ENCODE measurements around the gene PRKCG. TPM values are rescaled to one million over a fixed set of nuclear protein-coding genes. Genes with fewer than 3 reads are reported as not detected.

The PRKCG gene
- total and polyA plus RNA-seq, 9 donors, result 0.04 to 0.08 TPM; not detected in 7

GRCh38 chr19:53883741-53884140, 1.7 kb downstream of the PRKCG start:
- WGBS, 3 donors, result 7 to 13% (median 11%) methylated on average over 11 of the region's 11 CpGs
- Histone ChIP-seq H3K27ac (no peak overlapping the region), H3K4me1 (ENCODE audit: insufficient read depth) (peaks cover 6% of the 10 kb centered on the region), H3K36me3 (no peaks in the 10 kb centered on the region), H3K27me3 (no peaks in the 10 kb centered on the region), H3K4me3 (no peak overlapping the region), H3K9me3 (no peaks in the 10 kb centered on the region)
- TF ChIP-seq POLR2A (IDR thresholded peaks at IDR 0.05) (no peak), EP300 (IDR thresholded peaks at IDR 0.05) (no peak), CTCF (IDR thresholded peaks at IDR 0.05) (no peak)
- no peak for DNase-seq
- intact Hi-C loops (cut with DNase I), result no loop called here

- intact Hi-C loops (cut with DNase I), result no loop called here
- Histone ChIP-seq H3K9me3 (no peaks in the 10 kb centered on the region), H3K4me3 (no peak overlapping the region), H3K4me1 (ENCODE audit: insufficient read depth) (peaks cover 2% of the 10 kb centered on the region), H3K36me3 (no peaks in the 10 kb centered on the region), H3K27ac (no peak overlapping the region), H3K27me3 (no peaks in the 10 kb centered on the region)
- DNase-seq, result no peak
- no peak for TF ChIP-seq EP300 (IDR thresholded peaks at IDR 0.05)
- TF ChIP-seq POLR2A (IDR thresholded peaks at IDR 0.05), result no peak
- TF ChIP-seq CTCF (IDR thresholded peaks at IDR 0.05), result no peak
- 17 to 18% (median 18%) methylated on average over 12 of the region's 12 CpGs for WGBS, 3 donors
These were observed 2.3 kb downstream of the PRKCG start for GRCh38 chr19:53884256-53884655.

GRCh38 chr19:53885036-53885435, 3.0 kb downstream of the PRKCG start:
- WGBS, 3 donors, result 89 to 93% (median 92%) methylated on average over 10 of the region's 10 CpGs
- H3K27me3 ChIP-seq, result no peaks in the 10 kb centered on the region

GRCh38 chr19:53892301-53892980, 10.4 kb downstream of the PRKCG start:
- TF ChIP-seq POLR2A (IDR thresholded peaks at IDR 0.05) (no peak), CTCF (IDR thresholded peaks at IDR 0.05) (no peak), EP300 (IDR thresholded peaks at IDR 0.05) (no peak)
- no peak for DNase-seq
- Histone ChIP-seq H3K4me3 (no peak overlapping the region), H3K9me3 (no peaks in the 10 kb centered on the region), H3K36me3 (no peaks in the 10 kb centered on the region), H3K27me3 (no peaks in the 10 kb centered on the region), H3K4me1 (ENCODE audit: insufficient read depth) (no peaks in the 10 kb centered on the region), H3K27ac (no peak overlapping the region)
- WGBS, 3 donors, result 60 to 67% (median 66%) methylated on average over 23 of the region's 23 CpGs
- intact Hi-C loops (cut with DNase I), result no loop called here

More at GRCh38 chr19:53885036-53885435, 3.0 kb downstream of the PRKCG start:
- no peaks in the 10 kb centered on the region for H3K36me3 ChIP-seq
- DNase-seq, result no peak
- peaks cover 2% of the 10 kb centered on the region for H3K4me1 ChIP-seq (ENCODE audit: insufficient read depth)
- no peak overlapping the region for H3K27ac ChIP-seq
- TF ChIP-seq EP300 (IDR thresholded peaks at IDR 0.05) (no peak), POLR2A (IDR thresholded peaks at IDR 0.05) (no peak), CTCF (IDR thresholded peaks at IDR 0.05) (no peak)
- no peak overlapping the region for H3K4me3 ChIP-seq
- H3K9me3 ChIP-seq, result no peaks in the 10 kb centered on the region
- intact Hi-C loops (cut with DNase I), result no loop called here
